Measurements from ENCODE around the gene PLPPR3. TPM values are rescaled to one million over a fixed set of nuclear protein-coding genes. Genes with fewer than 3 reads are reported as not detected.

The PLPPR3 gene
- 10 to 100 TPM; 11.6 to 24.0 (median 17.3) TPM for polyA plus RNA-seq (ENCODE audit: insufficient read length in 4 of 4)

- no peak for DNase-seq (ENCODE audit: low read depth in 4 of 4, low spot score in 2 of 4)
Measured at GRCh38 chr19:821825-822503, at the start of gene PLPPR3. Gene PLPPR3, minus strand, starts transcription at chr19:821955. Its CDS starts 396 bp downstream, at chr19:821559.

GRCh38 chr19:870963-871401, 49.2 kb upstream of the PLPPR3 start:
- DNase-seq (ENCODE audit: low read depth in 4 of 4, low spot score in 2 of 4): no peak

- DNase-seq (ENCODE audit: low read depth in 4 of 4, low spot score in 2 of 4): no peak
Measured at GRCh38 chr19:870314-870713, 48.6 kb upstream of the PLPPR3 start.

GRCh38 chr19:869245-870177, 47.8 kb upstream of the PLPPR3 start:
- DNase-seq (ENCODE audit: low read depth in 4 of 4, low spot score in 2 of 4): no peak

GRCh38 chr19:868458-869244, 46.9 kb upstream of the PLPPR3 start:
- no peak for DNase-seq (ENCODE audit: low read depth in 4 of 4, low spot score in 2 of 4)

- DNase-seq (ENCODE audit: low read depth in 4 of 4, low spot score in 2 of 4): no peak
Measured at GRCh38 chr19:867855-868457, 46.2 kb upstream of the PLPPR3 start.

- DNase-seq (ENCODE audit: low read depth in 4 of 4, low spot score in 2 of 4): no peak
Measured at GRCh38 chr19:867301-867793, 45.6 kb upstream of the PLPPR3 start.

- DNase-seq (ENCODE audit: low read depth in 4 of 4, low spot score in 2 of 4): no peak
Measured at GRCh38 chr19:866769-867300, 45.1 kb upstream of the PLPPR3 start.

- DNase-seq (ENCODE audit: low read depth in 4 of 4, low spot score in 2 of 4): no peak
Measured at GRCh38 chr19:863315-863620, 41.5 kb upstream of the PLPPR3 start.

GRCh38 chr19:862581-863314, 41.0 kb upstream of the PLPPR3 start:
- no peak for DNase-seq (ENCODE audit: low read depth in 4 of 4, low spot score in 2 of 4)

GRCh38 chr19:861756-862580, 40.2 kb upstream of the PLPPR3 start:
- DNase-seq (ENCODE audit: low read depth in 4 of 4, low spot score in 2 of 4): no peak

- DNase-seq (ENCODE audit: low read depth in 4 of 4, low spot score in 2 of 4): no peak
Measured at GRCh38 chr19:861141-861755, 39.5 kb upstream of the PLPPR3 start.

GRCh38 chr19:858868-859843, 37.4 kb upstream of the PLPPR3 start, which contains the start of gene CFD:
Gene CFD, plus strand, starts transcription at chr19:859664. Its CDS starts 26 bp downstream, at chr19:859690.
- no peak for DNase-seq (ENCODE audit: low read depth in 4 of 4, low spot score in 2 of 4)

GRCh38 chr19:858284-858683, 36.5 kb upstream of the PLPPR3 start:
- no peak for DNase-seq (ENCODE audit: low read depth in 4 of 4, low spot score in 2 of 4)

GRCh38 chr19:855566-856120, 33.9 kb upstream of the PLPPR3 start:
- DNase-seq (ENCODE audit: low read depth in 4 of 4, low spot score in 2 of 4): no peak

- no peak for DNase-seq (ENCODE audit: low read depth in 4 of 4, low spot score in 2 of 4)
Measured at GRCh38 chr19:855142-855541, 33.4 kb upstream of the PLPPR3 start.

GRCh38 chr19:854549-854948, 32.8 kb upstream of the PLPPR3 start:
- DNase-seq (ENCODE audit: low read depth in 4 of 4, low spot score in 2 of 4): no peak

Measured in left renal cortex interstitium (tissue), 4 donors.